ENCODE results near the gene GLRX3.

Gene GLRX3

DNA sequence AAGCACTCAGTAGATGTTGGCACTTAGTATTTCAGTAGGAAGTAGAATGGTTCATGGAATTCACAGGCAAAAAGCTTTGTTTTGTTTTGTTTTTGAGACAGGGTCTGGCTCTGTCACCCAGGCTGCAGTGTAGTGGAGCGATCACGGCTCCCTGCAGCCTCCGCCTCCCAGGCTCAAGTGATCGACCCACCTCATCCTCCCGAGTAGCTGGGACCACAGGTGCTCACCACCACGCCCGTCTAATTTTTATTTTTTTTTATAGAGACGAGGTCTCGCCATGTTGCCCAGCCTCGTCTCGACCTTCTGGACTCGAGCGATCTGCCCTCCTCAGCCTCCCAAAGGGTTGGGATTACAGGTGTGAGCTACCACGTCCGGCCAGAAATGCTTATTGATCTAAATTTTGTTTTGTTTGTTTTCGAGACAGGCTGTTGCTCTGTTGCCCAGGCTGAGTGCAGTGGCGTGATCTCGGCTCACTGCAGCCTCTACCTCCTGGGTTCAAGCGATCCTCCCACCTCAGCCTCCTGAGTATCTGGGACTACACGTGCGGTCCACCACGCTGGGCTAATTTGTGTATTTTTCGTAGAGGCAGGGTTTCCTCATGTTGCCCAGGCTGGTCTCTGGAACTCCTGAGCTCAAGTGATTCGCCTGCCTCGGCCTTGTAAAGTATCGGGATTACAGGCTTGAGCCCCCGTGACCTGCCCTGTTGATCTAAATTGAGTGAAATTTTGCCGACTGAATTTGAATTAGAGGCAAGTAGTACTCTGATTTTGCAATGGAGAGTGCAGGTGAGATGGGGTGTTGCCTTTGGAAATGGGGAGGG, 1.7 kb downstream of the GLRX3 start:
- Histone ChIP-seq H3K36me3 (ENCODE audit: control insufficient read depth, insufficient read depth, low read length) (no peaks in the 10 kb centered on the region), H3K4me3 (ENCODE audit: insufficient read depth, low read depth, low read length, poor library complexity, severe bottlenecking) (no peak overlapping the region), H3K27me3 (replicated peaks; ENCODE audit: control insufficient read depth, insufficient read depth, low read length, poor library complexity, severe bottlenecking) (no peaks in the 10 kb centered on the region), H3K4me1 (ENCODE audit: control insufficient read depth, insufficient read depth, low read length, poor library complexity, severe bottlenecking) (peaks cover 21% of the 10 kb centered on the region), H3K9me3 (ENCODE audit: control insufficient read depth, low read length) (no peaks in the 10 kb centered on the region), H3K27ac (ENCODE audit: insufficient read depth, low read length, poor library complexity, severe bottlenecking) (no peak overlapping the region)
- no peak for DNase-seq

GRCh38 chr10:130138479-130138866, 2.3 kb downstream of the GLRX3 start:
- H3K4me3 ChIP-seq (ENCODE audit: insufficient read depth, low read depth, low read length, poor library complexity, severe bottlenecking): no peak overlapping the region

DNA sequence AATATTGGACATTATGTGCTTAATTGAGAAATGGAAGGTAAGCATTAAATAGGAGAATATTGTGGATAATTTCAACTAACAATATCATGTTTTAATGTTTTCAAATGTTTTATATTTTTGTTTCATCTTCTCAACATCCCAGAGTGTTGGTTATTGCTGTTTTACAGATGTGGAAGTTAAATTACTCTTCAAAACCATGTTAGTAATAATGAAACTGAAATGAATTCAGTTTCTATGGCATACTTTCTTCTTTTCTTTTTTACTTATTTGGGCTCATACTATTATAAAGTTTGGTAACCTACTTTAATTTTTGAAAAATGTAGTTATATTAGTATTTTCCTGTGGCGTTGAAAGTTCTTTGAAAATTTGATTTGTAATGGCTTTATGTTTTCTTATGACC, 4.2 kb downstream of the GLRX3 start:
- Histone ChIP-seq H3K9me3 (ENCODE audit: control insufficient read depth, low read length) (no peaks in the 10 kb centered on the region), H3K36me3 (ENCODE audit: control insufficient read depth, insufficient read depth, low read length) (no peaks in the 10 kb centered on the region), H3K4me3 (ENCODE audit: insufficient read depth, low read depth, low read length, poor library complexity, severe bottlenecking) (no peak overlapping the region), H3K4me1 (ENCODE audit: control insufficient read depth, insufficient read depth, low read length, poor library complexity, severe bottlenecking) (peaks cover 21% of the 10 kb centered on the region), H3K27me3 (replicated peaks; ENCODE audit: control insufficient read depth, insufficient read depth, low read length, poor library complexity, severe bottlenecking) (no peaks in the 10 kb centered on the region), H3K27ac (ENCODE audit: insufficient read depth, low read length, poor library complexity, severe bottlenecking) (no peak overlapping the region)
- DNase-seq: no peak

More at GRCh38 chr10:130138479-130138866, 2.3 kb downstream of the GLRX3 start:
- H3K9me3 ChIP-seq (ENCODE audit: control insufficient read depth, low read length): no peaks in the 10 kb centered on the region
- H3K27ac ChIP-seq (ENCODE audit: insufficient read depth, low read length, poor library complexity, severe bottlenecking): no peak overlapping the region
- no peaks in the 10 kb centered on the region for H3K36me3 ChIP-seq (ENCODE audit: control insufficient read depth, insufficient read depth, low read length)
- peaks cover 21% of the 10 kb centered on the region for H3K4me1 ChIP-seq (ENCODE audit: control insufficient read depth, insufficient read depth, low read length, poor library complexity, severe bottlenecking)
- no peaks in the 10 kb centered on the region for H3K27me3 ChIP-seq (replicated peaks; ENCODE audit: control insufficient read depth, insufficient read depth, low read length, poor library complexity, severe bottlenecking)
- DNase-seq: no peak

GRCh38 chr10:130141038-130141437, 4.8 kb downstream of the GLRX3 start:
- Histone ChIP-seq H3K36me3 (ENCODE audit: control insufficient read depth, insufficient read depth, low read length) (no peaks in the 10 kb centered on the region), H3K4me1 (ENCODE audit: control insufficient read depth, insufficient read depth, low read length, poor library complexity, severe bottlenecking) (peaks cover 15% of the 10 kb centered on the region), H3K9me3 (ENCODE audit: control insufficient read depth, low read length) (no peaks in the 10 kb centered on the region), H3K27me3 (replicated peaks; ENCODE audit: control insufficient read depth, insufficient read depth, low read length, poor library complexity, severe bottlenecking) (no peaks in the 10 kb centered on the region), H3K4me3 (ENCODE audit: insufficient read depth, low read depth, low read length, poor library complexity, severe bottlenecking) (no peak overlapping the region), H3K27ac (ENCODE audit: insufficient read depth, low read length, poor library complexity, severe bottlenecking) (no peak overlapping the region)
- no peak for DNase-seq

DNA sequence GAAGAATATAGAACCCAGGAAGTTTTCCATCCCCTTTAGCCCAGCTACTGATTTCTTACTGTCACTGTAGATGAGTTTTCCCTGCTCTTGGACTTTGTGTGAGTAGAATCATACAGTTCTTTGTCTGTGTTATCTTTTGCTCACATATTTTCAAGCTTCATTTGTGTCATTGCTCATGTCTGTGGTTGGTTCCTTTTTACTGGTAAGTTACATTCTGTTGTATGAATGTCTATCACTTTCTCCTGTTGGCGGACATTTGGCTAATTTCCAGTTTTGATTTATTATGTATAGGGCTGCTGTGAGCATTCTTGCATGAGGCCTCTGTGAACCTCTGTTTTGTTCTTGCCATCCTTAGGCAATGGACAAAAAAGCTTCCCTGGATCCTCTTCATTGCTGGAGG, 5.3 kb downstream of the GLRX3 start:
- Histone ChIP-seq H3K9me3 (ENCODE audit: control insufficient read depth, low read length) (no peaks in the 10 kb centered on the region), H3K4me3 (ENCODE audit: insufficient read depth, low read depth, low read length, poor library complexity, severe bottlenecking) (no peak overlapping the region), H3K27ac (ENCODE audit: insufficient read depth, low read length, poor library complexity, severe bottlenecking) (no peak overlapping the region), H3K27me3 (replicated peaks; ENCODE audit: control insufficient read depth, insufficient read depth, low read length, poor library complexity, severe bottlenecking) (no peaks in the 10 kb centered on the region), H3K4me1 (ENCODE audit: control insufficient read depth, insufficient read depth, low read length, poor library complexity, severe bottlenecking) (peaks cover 14% of the 10 kb centered on the region), H3K36me3 (ENCODE audit: control insufficient read depth, insufficient read depth, low read length) (peaks cover 3% of the 10 kb centered on the region)
- DNase-seq: no peak

GRCh38 chr10:130141878-130142277, 5.7 kb downstream of the GLRX3 start:
- no peaks in the 10 kb centered on the region for H3K9me3 ChIP-seq (ENCODE audit: control insufficient read depth, low read length)
- H3K27ac ChIP-seq (ENCODE audit: insufficient read depth, low read length, poor library complexity, severe bottlenecking): no peak overlapping the region
- no peak for DNase-seq
- H3K27me3 ChIP-seq (replicated peaks; ENCODE audit: control insufficient read depth, insufficient read depth, low read length, poor library complexity, severe bottlenecking): no peaks in the 10 kb centered on the region
- H3K36me3 ChIP-seq (ENCODE audit: control insufficient read depth, insufficient read depth, low read length): peaks cover 4% of the 10 kb centered on the region
- peaks cover 14% of the 10 kb centered on the region for H3K4me1 ChIP-seq (ENCODE audit: control insufficient read depth, insufficient read depth, low read length, poor library complexity, severe bottlenecking)
- H3K4me3 ChIP-seq (ENCODE audit: insufficient read depth, low read depth, low read length, poor library complexity, severe bottlenecking): no peak overlapping the region

DNA sequence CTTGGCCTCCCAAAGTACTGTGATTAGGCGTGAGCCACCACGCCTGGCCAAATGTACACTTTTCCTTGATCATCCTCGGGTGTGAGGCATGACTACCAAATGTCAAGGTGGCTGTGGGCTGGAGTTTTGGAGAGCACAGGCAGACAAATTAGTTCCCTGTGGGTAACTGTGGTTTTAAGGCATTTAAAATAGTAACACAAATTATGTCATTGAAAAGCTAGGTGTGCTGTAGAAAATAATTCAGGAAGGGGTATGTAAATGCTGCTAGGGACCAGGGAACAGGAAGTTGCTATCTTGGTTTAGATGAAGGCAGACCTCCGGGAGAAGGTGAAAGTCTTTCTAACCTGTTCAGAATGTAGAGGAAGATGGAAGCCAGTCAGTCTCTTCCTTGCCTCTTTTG, 9.9 kb downstream of the GLRX3 start:
- Histone ChIP-seq H3K27me3 (replicated peaks; ENCODE audit: control insufficient read depth, insufficient read depth, low read length, poor library complexity, severe bottlenecking) (no peaks in the 10 kb centered on the region), H3K9me3 (ENCODE audit: control insufficient read depth, low read length) (no peaks in the 10 kb centered on the region), H3K36me3 (ENCODE audit: control insufficient read depth, insufficient read depth, low read length) (peaks cover 11% of the 10 kb centered on the region), H3K4me3 (ENCODE audit: insufficient read depth, low read depth, low read length, poor library complexity, severe bottlenecking) (no peak overlapping the region), H3K27ac (ENCODE audit: insufficient read depth, low read length, poor library complexity, severe bottlenecking) (no peak overlapping the region), H3K4me1 (ENCODE audit: control insufficient read depth, insufficient read depth, low read length, poor library complexity, severe bottlenecking) (peaks cover 4% of the 10 kb centered on the region)
- no peak for DNase-seq

- no peaks in the 10 kb centered on the region for H3K27me3 ChIP-seq (replicated peaks; ENCODE audit: control insufficient read depth, insufficient read depth, low read length, poor library complexity, severe bottlenecking)
- no peaks in the 10 kb centered on the region for H3K9me3 ChIP-seq (ENCODE audit: control insufficient read depth, low read length)
- DNase-seq: no peak
- H3K27ac ChIP-seq (ENCODE audit: insufficient read depth, low read length, poor library complexity, severe bottlenecking): no peak overlapping the region
- H3K4me3 ChIP-seq (ENCODE audit: insufficient read depth, low read depth, low read length, poor library complexity, severe bottlenecking): no peak overlapping the region
- no peaks in the 10 kb centered on the region for H3K4me1 ChIP-seq (ENCODE audit: control insufficient read depth, insufficient read depth, low read length, poor library complexity, severe bottlenecking)
- H3K36me3 ChIP-seq (ENCODE audit: control insufficient read depth, insufficient read depth, low read length): peaks cover 20% of the 10 kb centered on the region
Measured at GRCh38 chr10:130159192-130159794, 23.1 kb downstream of the GLRX3 start.

GRCh38 chr10:130160775-130161174, 24.6 kb downstream of the GLRX3 start:
- no peak for DNase-seq
- Histone ChIP-seq H3K9me3 (ENCODE audit: control insufficient read depth, low read length) (no peaks in the 10 kb centered on the region), H3K36me3 (ENCODE audit: control insufficient read depth, insufficient read depth, low read length) (peaks cover 20% of the 10 kb centered on the region), H3K27me3 (replicated peaks; ENCODE audit: control insufficient read depth, insufficient read depth, low read length, poor library complexity, severe bottlenecking) (no peaks in the 10 kb centered on the region), H3K4me3 (ENCODE audit: insufficient read depth, low read depth, low read length, poor library complexity, severe bottlenecking) (no peak overlapping the region), H3K27ac (ENCODE audit: insufficient read depth, low read length, poor library complexity, severe bottlenecking) (no peak overlapping the region), H3K4me1 (ENCODE audit: control insufficient read depth, insufficient read depth, low read length, poor library complexity, severe bottlenecking) (no peaks in the 10 kb centered on the region)

DNA sequence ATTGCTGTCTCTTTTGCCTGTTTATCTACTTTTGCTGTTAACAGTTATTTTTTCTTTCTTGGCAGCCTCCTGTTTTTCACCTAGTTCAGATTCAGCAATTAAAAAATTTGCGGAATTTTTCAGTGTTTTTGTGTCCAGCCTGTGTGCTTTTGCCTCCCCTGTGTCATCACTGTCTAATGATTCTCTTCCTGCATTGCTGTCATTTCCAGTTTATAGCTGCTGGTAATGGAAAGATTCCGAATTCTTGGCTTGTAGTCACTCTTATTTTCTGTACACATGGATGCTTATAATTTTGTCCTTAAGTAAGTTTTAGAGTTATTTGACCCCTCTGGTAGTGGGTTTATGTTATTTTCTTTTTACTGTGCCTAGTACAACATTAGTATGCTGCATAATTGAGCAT, 25.1 kb downstream of the GLRX3 start:
- Histone ChIP-seq H3K27me3 (replicated peaks; ENCODE audit: control insufficient read depth, insufficient read depth, low read length, poor library complexity, severe bottlenecking) (no peaks in the 10 kb centered on the region), H3K36me3 (ENCODE audit: control insufficient read depth, insufficient read depth, low read length) (peaks cover 20% of the 10 kb centered on the region)

More for the DNA sequence above, 25.1 kb downstream of the GLRX3 start:
- Histone ChIP-seq H3K27ac (ENCODE audit: insufficient read depth, low read length, poor library complexity, severe bottlenecking) (no peak overlapping the region), H3K9me3 (ENCODE audit: control insufficient read depth, low read length) (no peaks in the 10 kb centered on the region), H3K4me1 (ENCODE audit: control insufficient read depth, insufficient read depth, low read length, poor library complexity, severe bottlenecking) (no peaks in the 10 kb centered on the region), H3K4me3 (ENCODE audit: insufficient read depth, low read depth, low read length, poor library complexity, severe bottlenecking) (no peak overlapping the region)
- DNase-seq: no peak
